IPS-18a (cell line): Measurements from ENCODE around the gene PTPRN2.

Experiments used
- H3K27ac ChIP-seq: one replicate; pipeline ENCODE4 v1.5.1; 2013; ENCODE audit warnings: low read length
- H3K27me3 ChIP-seq: one replicate; pipeline ENCODE4 v1.6.1; 2013; ENCODE audit warnings: mild to moderate bottlenecking, low read length; ENCODE audit not compliant: control insufficient read depth, insufficient read depth
- H3K36me3 ChIP-seq: one replicate; pipeline ENCODE4 v1.6.1; 2013; ENCODE audit warnings: low read depth, low read length; ENCODE audit not compliant: control insufficient read depth
- H3K4me1 ChIP-seq: one replicate; pipeline ENCODE4 v1.6.1; 2013; ENCODE audit warnings: low read depth, low read length; ENCODE audit not compliant: control insufficient read depth
- H3K4me3 ChIP-seq: one replicate; pipeline ENCODE4 v1.5.1; 2013; ENCODE audit warnings: low read length
- H3K9ac ChIP-seq: one replicate; pipeline ENCODE4 v1.6.1; 2013; ENCODE audit warnings: mild to moderate bottlenecking, low read length, moderate library complexity
- H3K9me3 ChIP-seq: one replicate; pipeline ENCODE4 v1.6.1; 2013; ENCODE audit warnings: low read depth, low read length; ENCODE audit not compliant: control insufficient read depth

PTPRN2 gene

GRCh38 chr7:157674027-157674714, 913.5 kb downstream of the PTPRN2 start:
- Histone ChIP-seq H3K27ac (no peak overlapping the region), H3K9me3 (no peaks in the 10 kb centered on the region), H3K36me3 (no peaks in the 10 kb centered on the region), H3K4me3 (no peak overlapping the region), H3K27me3 (peaks cover 33% of the 10 kb centered on the region), H3K9ac (no peak overlapping the region), H3K4me1 (peaks cover 14% of the 10 kb centered on the region)

DNA sequence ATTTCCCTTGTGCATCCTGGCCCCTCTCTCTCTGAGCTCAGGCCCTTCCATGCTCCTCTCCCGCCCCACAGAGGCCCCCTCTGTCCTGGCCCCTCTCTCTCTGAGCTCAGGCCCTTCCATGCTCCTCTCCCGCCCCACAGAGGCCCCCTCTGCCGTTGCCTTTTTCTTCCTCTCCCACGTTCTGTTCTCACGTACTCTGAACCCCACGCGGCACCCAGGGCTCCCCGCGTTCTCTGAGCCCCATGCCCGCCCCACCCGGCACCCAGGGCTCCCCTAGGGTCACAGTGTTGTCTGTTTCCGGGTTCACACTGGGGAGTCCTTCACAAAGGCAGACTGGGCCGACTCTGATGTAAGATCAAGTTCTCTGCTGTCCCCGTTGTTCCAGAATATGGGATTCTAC, 914.0 kb downstream of the PTPRN2 start:
- Histone ChIP-seq H3K36me3 (no peaks in the 10 kb centered on the region), H3K27ac (no peak overlapping the region), H3K4me3 (no peak overlapping the region), H3K9ac (no peak overlapping the region), H3K27me3 (peaks cover 27% of the 10 kb centered on the region), H3K4me1 (peaks cover 11% of the 10 kb centered on the region), H3K9me3 (no peaks in the 10 kb centered on the region)

GRCh38 chr7:157671358-157672255, 916.0 kb downstream of the PTPRN2 start:
- Histone ChIP-seq H3K9ac (no peak overlapping the region), H3K9me3 (no peaks in the 10 kb centered on the region), H3K4me1 (peaks cover 5% of the 10 kb centered on the region), H3K4me3 (no peak overlapping the region), H3K27me3 (peaks cover 7% of the 10 kb centered on the region), H3K27ac (no peak overlapping the region), H3K36me3 (no peaks in the 10 kb centered on the region)

DNA sequence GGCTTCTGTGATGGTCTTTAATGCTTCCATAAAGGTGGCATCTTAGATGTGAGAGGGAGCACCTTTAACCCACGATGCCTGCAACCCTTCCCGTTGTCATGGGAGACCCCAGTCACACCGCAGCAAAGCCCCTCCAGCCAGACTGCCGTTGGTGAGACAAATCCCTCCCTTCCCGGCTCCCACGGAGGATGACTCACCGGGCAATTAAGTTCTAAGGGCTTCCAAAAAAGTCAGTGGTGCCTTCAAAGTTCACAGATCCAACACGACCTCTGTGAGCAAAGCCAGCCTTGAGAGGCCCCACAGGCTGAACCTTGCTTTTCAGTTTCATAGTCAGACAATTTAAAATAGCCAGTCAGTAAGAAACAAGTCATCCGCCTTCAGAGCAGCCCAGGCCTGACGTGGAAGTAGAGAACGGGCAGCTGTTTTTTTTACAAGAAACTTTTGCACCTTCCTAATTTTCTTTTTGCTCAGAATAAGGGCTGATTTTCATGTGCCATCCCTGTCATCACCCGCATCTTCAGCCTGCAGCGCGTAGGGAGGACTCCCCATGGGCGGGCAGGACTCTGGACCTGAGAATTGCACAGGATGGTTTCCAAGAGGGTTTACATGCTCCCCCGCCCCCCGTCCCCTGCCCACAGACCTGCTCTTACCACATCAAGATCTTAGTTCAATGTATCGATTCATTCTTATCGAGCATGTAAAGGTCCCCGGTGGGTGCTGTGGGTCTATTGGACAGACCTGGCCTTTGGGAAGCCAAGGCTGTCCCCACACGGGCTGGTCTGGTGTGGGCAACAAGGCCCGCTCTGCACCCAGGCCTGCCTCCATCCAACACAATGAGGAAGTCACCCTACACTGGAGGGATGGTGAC, 916.9 kb downstream of the PTPRN2 start:
- no peak overlapping the region for H3K4me3 ChIP-seq
- H3K27me3 ChIP-seq, result no peaks in the 10 kb centered on the region
- H3K27ac ChIP-seq, result no peak overlapping the region
- H3K9me3 ChIP-seq, result no peaks in the 10 kb centered on the region
- no peak overlapping the region for H3K9ac ChIP-seq
- H3K36me3 ChIP-seq, result no peaks in the 10 kb centered on the region
- peaks cover 5% of the 10 kb centered on the region for H3K4me1 ChIP-seq

GRCh38 chr7:157669768-157670351, 917.8 kb downstream of the PTPRN2 start:
- Histone ChIP-seq H3K36me3 (no peaks in the 10 kb centered on the region), H3K4me3 (no peak overlapping the region), H3K4me1 (peaks cover 5% of the 10 kb centered on the region), H3K9me3 (no peaks in the 10 kb centered on the region), H3K27ac (no peak overlapping the region), H3K9ac (no peak overlapping the region), H3K27me3 (no peaks in the 10 kb centered on the region)

DNA sequence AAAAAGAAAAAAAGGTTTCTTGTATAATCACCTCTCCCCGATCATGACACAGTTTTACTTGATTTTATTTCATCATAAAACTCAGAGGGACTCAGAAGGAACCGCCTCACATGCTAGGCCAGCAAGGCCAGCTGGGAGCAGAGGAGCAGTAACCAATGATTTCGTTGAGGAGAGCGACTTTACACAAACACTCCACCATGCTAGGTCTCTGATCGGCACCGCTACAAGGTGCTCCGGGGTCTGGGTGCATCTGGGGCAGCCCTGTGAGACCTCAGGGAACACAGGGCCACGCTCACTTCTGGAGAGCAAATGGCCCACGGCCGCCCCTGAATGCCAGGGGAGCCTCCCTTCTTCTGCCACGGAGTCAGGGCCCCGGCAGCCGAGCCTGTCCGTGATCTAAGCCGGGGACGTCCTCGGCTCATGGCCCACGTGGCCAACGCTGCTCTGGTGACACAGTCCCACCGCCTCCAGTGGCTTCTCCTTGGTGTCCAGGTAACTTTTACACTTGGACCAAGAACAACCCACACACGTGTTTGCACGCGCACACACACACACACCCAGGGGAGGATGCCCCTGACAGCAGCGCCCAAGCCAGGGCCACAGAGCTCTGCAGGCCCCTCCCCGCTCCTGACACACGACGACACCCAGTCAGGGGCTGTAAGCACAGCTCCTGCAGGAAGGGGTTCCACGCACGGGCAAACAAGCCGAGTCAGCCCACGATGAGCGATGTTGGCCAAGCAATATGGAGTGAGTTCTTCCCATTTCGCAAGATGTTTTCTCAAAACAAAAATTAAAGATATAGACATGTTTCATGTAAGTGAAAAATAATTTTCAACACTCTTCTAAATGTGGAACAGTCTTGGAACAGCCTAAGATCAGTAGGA, 918.5 kb downstream of the PTPRN2 start:
- no peak overlapping the region for H3K27ac ChIP-seq
- H3K4me3 ChIP-seq, result no peak overlapping the region
- H3K4me1 ChIP-seq, result peaks cover 5% of the 10 kb centered on the region
- H3K36me3 ChIP-seq, result no peaks in the 10 kb centered on the region
- no peaks in the 10 kb centered on the region for H3K27me3 ChIP-seq
- H3K9ac ChIP-seq, result no peak overlapping the region
- H3K9me3 ChIP-seq, result no peaks in the 10 kb centered on the region

DNA sequence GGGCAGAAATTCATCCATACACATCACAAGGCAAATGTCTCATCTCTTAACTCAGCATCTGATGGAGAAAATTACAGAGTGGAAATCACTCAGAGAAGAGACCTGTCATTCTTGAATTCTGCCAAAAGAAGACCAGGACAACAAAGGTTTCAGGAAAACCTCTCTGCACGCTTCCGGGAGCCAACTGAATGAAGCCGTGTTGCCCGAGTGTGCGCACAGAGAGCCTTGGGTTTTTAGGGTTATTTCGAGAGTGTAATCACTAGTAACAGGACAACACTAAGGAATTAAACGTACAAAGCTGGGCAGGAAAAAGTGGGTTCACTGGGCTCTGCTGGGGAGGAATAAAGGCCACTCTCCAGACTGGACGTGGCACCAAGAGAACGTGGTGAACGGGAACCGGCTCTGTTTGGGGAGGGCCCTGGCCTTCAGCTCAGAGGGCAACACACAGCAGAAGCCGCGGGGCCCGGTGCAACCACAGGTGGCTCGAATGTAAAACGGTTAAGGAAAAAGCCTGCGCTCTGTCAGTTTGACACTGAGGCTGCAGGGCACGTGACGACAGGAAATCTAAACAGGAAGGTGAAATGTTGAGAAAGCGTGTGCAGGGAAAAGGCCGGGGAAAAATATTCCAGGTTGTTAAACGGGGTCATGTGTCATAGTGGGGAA, 919.3 kb downstream of the PTPRN2 start:
- no peak overlapping the region for H3K4me3 ChIP-seq
- no peaks in the 10 kb centered on the region for H3K27me3 ChIP-seq
- no peaks in the 10 kb centered on the region for H3K36me3 ChIP-seq
- no peak overlapping the region for H3K9ac ChIP-seq
- no peak overlapping the region for H3K27ac ChIP-seq
- H3K9me3 ChIP-seq, result no peaks in the 10 kb centered on the region
- peaks cover 5% of the 10 kb centered on the region for H3K4me1 ChIP-seq

GRCh38 chr7:157667731-157668130, 919.9 kb downstream of the PTPRN2 start:
- peaks cover 5% of the 10 kb centered on the region for H3K4me1 ChIP-seq

DNA sequence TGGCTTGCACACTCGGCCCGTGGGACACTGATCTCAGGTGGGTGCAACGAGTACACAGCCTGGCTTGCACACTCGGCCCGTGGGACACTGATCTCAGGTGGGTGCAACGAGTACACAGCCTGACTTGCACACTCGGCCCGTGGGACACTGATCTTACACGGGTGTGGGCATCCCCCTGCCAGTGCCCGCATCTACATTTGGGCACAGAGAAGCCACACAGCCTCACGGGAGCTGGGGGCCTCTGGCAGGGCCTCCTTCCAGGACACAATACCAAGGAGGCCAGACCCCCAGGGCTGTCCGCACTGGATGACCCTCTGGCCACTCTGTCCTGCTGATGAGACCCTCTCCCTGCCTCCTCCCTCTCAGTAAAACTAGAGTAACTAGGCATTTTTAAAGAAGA, 920.4 kb downstream of the PTPRN2 start:
- Histone ChIP-seq H3K9ac (no peak overlapping the region), H3K36me3 (no peaks in the 10 kb centered on the region), H3K4me1 (peaks cover 5% of the 10 kb centered on the region), H3K4me3 (no peak overlapping the region), H3K27ac (no peak overlapping the region), H3K27me3 (no peaks in the 10 kb centered on the region), H3K9me3 (no peaks in the 10 kb centered on the region)

More at GRCh38 chr7:157667731-157668130, 919.9 kb downstream of the PTPRN2 start:
- Histone ChIP-seq H3K9ac (no peak overlapping the region), H3K9me3 (no peaks in the 10 kb centered on the region), H3K27me3 (no peaks in the 10 kb centered on the region), H3K27ac (no peak overlapping the region), H3K36me3 (no peaks in the 10 kb centered on the region), H3K4me3 (no peak overlapping the region)

GRCh38 chr7:157666530-157667040, 921.0 kb downstream of the PTPRN2 start:
- no peak overlapping the region for H3K9ac ChIP-seq
- H3K27ac ChIP-seq, result no peak overlapping the region
- peaks cover 5% of the 10 kb centered on the region for H3K4me1 ChIP-seq
- no peak overlapping the region for H3K4me3 ChIP-seq
- H3K36me3 ChIP-seq, result no peaks in the 10 kb centered on the region
- no peaks in the 10 kb centered on the region for H3K27me3 ChIP-seq
- no peaks in the 10 kb centered on the region for H3K9me3 ChIP-seq
